H1 (cell line): Measurements from ENCODE around the gene PASK. TPM values are rescaled to one million over a fixed set of nuclear protein-coding genes. Genes with fewer than 3 reads are reported as not detected.

Source experiments
- CTCF ChIA-PET: fragments of 300-600 bp; sonication (Branson Sonifier 250); formaldehyde crosslinking; loops from one replicate; lab custom pipeline; 2021; ENCODE audit not compliant: partially characterized antibody; lab: Charles Lee
- POLR2A ChIA-PET: fragments of 300-600 bp; sonication (Branson Sonifier 250); formaldehyde crosslinking; loops from one replicate; lab custom pipeline; 2021; ENCODE audit warnings: inconsistent platforms; ENCODE audit not compliant: partially characterized antibody; lab: Charles Lee
- DNase-seq, 2 experiments: peaks; one replicate each; pipeline versions ENCODE4 v3.0.0 to v3.0.0-alpha.2; 2010 to 2022; ENCODE audit warnings: low spot score in 2 of 2, low read depth in 1 of 2, mixed read lengths in 1 of 2
- FAIRE-seq: peaks from 2 replicates; lab custom pipeline; 2011; peaks lifted over from hg19 to GRCh38; lab: Jason Lieb, UNC
- H2AFZ ChIP-seq: 2 replicates; pipeline ENCODE4 v1.8.1; 2012; ENCODE audit warnings: low read length, inconsistent platforms
- H2AK5ac ChIP-seq: 2 replicates; pipeline ENCODE4 v1.6.1; 2013; ENCODE audit warnings: low read depth, low read length
- H2BK120ac ChIP-seq: replicated peaks from 2 replicates; pipeline ENCODE3; 2013; ENCODE audit warnings: low read depth, low read length, inconsistent platforms
- H2BK12ac ChIP-seq: 2 replicates; pipeline ENCODE4 v1.6.1; 2013; ENCODE audit warnings: low read depth, low read length
- H2BK15ac ChIP-seq: 2 replicates; pipeline ENCODE4 v1.6.1; 2013; ENCODE audit warnings: low read length
- H2BK20ac ChIP-seq: 2 replicates; pipeline ENCODE4 v1.6.1; 2013; ENCODE audit warnings: low read length
- H2BK5ac ChIP-seq: 2 replicates; pipeline ENCODE4 v1.6.1; 2013; ENCODE audit warnings: low read depth, low read length
- H3K14ac ChIP-seq: 2 replicates; pipeline ENCODE4 v1.6.1; 2013; ENCODE audit warnings: inconsistent platforms; ENCODE audit not compliant: insufficient read length
- H3K18ac ChIP-seq: 2 replicates; pipeline ENCODE4 v1.6.1; 2013; ENCODE audit warnings: low read length; ENCODE audit errors: extremely low read depth
- H3K23ac ChIP-seq: 2 replicates; pipeline ENCODE4 v1.6.1; 2013; ENCODE audit warnings: inconsistent platforms; ENCODE audit not compliant: insufficient read length
- H3K23me2 ChIP-seq: 2 replicates; pipeline ENCODE4 v1.6.1; 2013; ENCODE audit warnings: low read depth, low read length
- H3K27ac ChIP-seq: 2 replicates; pipeline ENCODE4 v1.6.1; 2011; ENCODE audit warnings: low read depth, low read length, inconsistent platforms
- H3K27me3 ChIP-seq, 4 experiments: replicated peaks in 1 of 4; 1 replicate in 1 of 4; 2 replicates in 3 of 4; pipeline versions ENCODE4 v1.6.1 to v1.8.1; 2011 to 2013; ENCODE audit warnings: low read length in 3 of 4, mild to moderate bottlenecking in 3 of 4, inconsistent platforms in 2 of 4, mixed read lengths in 2 of 4, moderate library complexity in 1 of 4; ENCODE audit not compliant: control insufficient read depth in 3 of 4, insufficient read depth in 3 of 4; ENCODE audit errors: extremely low read depth in 1 of 4
- H3K36me3 ChIP-seq, 4 experiments: 2 replicates each; pipeline versions ENCODE4 v1.6.1 to v1.8.1; 2011 to 2013; ENCODE audit warnings: mild to moderate bottlenecking in 4 of 4, low read length in 3 of 4, moderate library complexity in 2 of 4, control low read depth in 1 of 4, inconsistent platforms in 1 of 4; ENCODE audit not compliant: insufficient read depth in 4 of 4, control insufficient read depth in 2 of 4
- H3K4ac ChIP-seq: replicated peaks from 2 replicates; pipeline ENCODE3; 2013; ENCODE audit warnings: low read length, low read depth, mixed read lengths, inconsistent platforms; ENCODE audit not compliant: insufficient read length
- H3K4me1 ChIP-seq, 4 experiments: replicated peaks in 1 of 4; 1 replicate in 1 of 4; 2 replicates in 3 of 4; pipeline versions ENCODE4 v1.6.1 to v1.8.1; 2011 to 2013; ENCODE audit warnings: low read length in 3 of 4, inconsistent platforms in 2 of 4, mixed read lengths in 1 of 4; ENCODE audit not compliant: insufficient read depth in 4 of 4, control insufficient read depth in 3 of 4
- H3K4me2 ChIP-seq, 2 experiments: 2 replicates each; pipeline versions ENCODE4 v1.6.1 to v1.8.1; 2011 to 2013; ENCODE audit warnings: low read depth in 2 of 2, low read length in 2 of 2, control low read depth in 1 of 2, inconsistent platforms in 1 of 2, mild to moderate bottlenecking in 1 of 2; ENCODE audit not compliant: insufficient read depth in 1 of 2
- H3K4me3 ChIP-seq, 4 experiments: fragments of 200-600, 300-600 bp in 1 of 4; sonication (generic), shearing (Covaris generic), sonication (Bioruptor Twin) in 1 of 4; 2 replicates each; pipeline versions ENCODE4 v1.5.1 to v1.8.1; 2011 to 2016; ENCODE audit warnings: low read length in 4 of 4, low read depth in 3 of 4, control low read depth in 2 of 4, inconsistent platforms in 2 of 4, mild to moderate bottlenecking in 2 of 4, mixed read lengths in 1 of 4, moderate library complexity in 1 of 4; ENCODE audit not compliant: insufficient read depth in 2 of 4; ENCODE audit errors: extremely low read depth in 1 of 4
- H3K56ac ChIP-seq: replicated peaks from 2 replicates; pipeline ENCODE3; 2013; ENCODE audit warnings: low read depth, mild to moderate bottlenecking, mixed read lengths, low read length, inconsistent platforms; ENCODE audit not compliant: insufficient read length
- H3K79me1 ChIP-seq: 2 replicates; pipeline ENCODE4 v1.6.1; 2013; ENCODE audit warnings: low read depth, low read length, control low read depth
- H3K79me2 ChIP-seq, 2 experiments: 2 replicates each; pipeline versions ENCODE4 v1.6.1 to v1.8.1; 2012 to 2013; ENCODE audit warnings: low read length in 2 of 2, mild to moderate bottlenecking in 2 of 2, inconsistent platforms in 1 of 2; ENCODE audit not compliant: insufficient read depth in 2 of 2, control insufficient read depth in 1 of 2
- H3K9ac ChIP-seq, 4 experiments: replicated peaks in 1 of 4; 1 replicate in 1 of 4; 2 replicates in 3 of 4; pipeline versions ENCODE4 v1.6.1 to v1.8.1; 2011 to 2013; ENCODE audit warnings: low read depth in 3 of 4, low read length in 3 of 4, control low read depth in 2 of 4, mild to moderate bottlenecking in 2 of 4, moderate library complexity in 2 of 4, inconsistent platforms in 1 of 4; ENCODE audit errors: extremely low read depth in 1 of 4
- H3K9me3 ChIP-seq, 2 experiments: 2 replicates each; pipeline versions ENCODE4 v1.6.1 to v1.8.1; 2012 to 2013; ENCODE audit warnings: mild to moderate bottlenecking in 2 of 2, moderate library complexity in 2 of 2, control low read depth in 1 of 2, inconsistent platforms in 1 of 2, low read depth in 1 of 2, low read length in 1 of 2, mixed read lengths in 1 of 2; ENCODE audit not compliant: insufficient read depth in 2 of 2
- H4K20me1 ChIP-seq, 2 experiments: replicated peaks in 1 of 2; 2 replicates each; pipeline versions ENCODE3 to v1.8.1; 2011 to 2013; ENCODE audit warnings: inconsistent platforms in 2 of 2, low read length in 2 of 2, mild to moderate bottlenecking in 1 of 2; ENCODE audit not compliant: insufficient read depth in 2 of 2, control insufficient read depth in 1 of 2
- H4K5ac ChIP-seq: 2 replicates; pipeline ENCODE4 v1.6.1; 2013; ENCODE audit warnings: low read length, low read depth, mixed read lengths, inconsistent platforms; ENCODE audit not compliant: insufficient read length
- H4K8ac ChIP-seq: 2 replicates; pipeline ENCODE4 v1.8.0; 2013; ENCODE audit warnings: mild to moderate bottlenecking, moderate library complexity, low read length, inconsistent platforms; ENCODE audit not compliant: insufficient read depth; ENCODE audit errors: extremely low read depth
- H4K91ac ChIP-seq: replicated peaks from 2 replicates; pipeline ENCODE3; 2013; ENCODE audit warnings: low read length, mixed read lengths, inconsistent platforms; ENCODE audit not compliant: insufficient read length
- CBX8 ChIP-seq: fragments of 300-800, 300-1000 bp; sonication (generic); IDR thresholded peaks from 2 replicates; pipeline ENCODE4 v1.7.1; 2016; ENCODE audit warnings: low read depth, low read length, borderline replicate concordance
- HDAC6 ChIP-seq: IDR thresholded peaks from one replicate; pipeline ENCODE4 v1.7.1; 2012; ENCODE audit warnings: low read depth, mild to moderate bottlenecking, inconsistent platforms, low read length, moderate library complexity
- POU5F1 ChIP-seq: IDR thresholded peaks from 2 replicates; pipeline ENCODE4 v1.6.1; 2011; ENCODE audit warnings: low read depth, mild to moderate bottlenecking, low read length, moderate library complexity
- SIRT6 ChIP-seq: IDR thresholded peaks from one replicate; pipeline ENCODE4 v1.7.1; 2012; ENCODE audit warnings: low read length, inconsistent platforms
- SP2 ChIP-seq: IDR thresholded peaks from 2 replicates; pipeline ENCODE4 v1.6.1; 2012; ENCODE audit warnings: mild to moderate bottlenecking, low read length, inconsistent platforms
- SUZ12 ChIP-seq: fragments of 200-600 bp; sonication (generic); IDR thresholded peaks from 2 replicates; pipeline ENCODE4 v1.6.1; 2012; ENCODE audit warnings: mild to moderate bottlenecking, inconsistent platforms, low read length, moderate library complexity, mixed read lengths
- TBP ChIP-seq: IDR thresholded peaks from 2 replicates; pipeline ENCODE4 v1.6.1; 2011; ENCODE audit warnings: low read depth, low read length, improper control_type of control experiment
- WGBS, 2 experiments: shearing (Covaris generic) in 1 of 2; methylation state at CpG; one replicate each; pipeline versions ENCODE4 v1.1.6 to v1.1.7; 2013 to 2015; ENCODE audit warnings: low lambda C conversion rate in 2 of 2, mixed read lengths in 2 of 2, inconsistent platforms in 1 of 2, low coverage in 1 of 2, missing lambda C conversion rate in 1 of 2; ENCODE audit not compliant: insufficient replicate concordance in 2 of 2, insufficient coverage in 1 of 2, insufficient read length in 1 of 2; ENCODE audit errors: extremely low coverage in 1 of 2, missing lambda C conversion rate in 1 of 2; 5-methylcytosine and 5-hydroxymethylcytosine counted together
- polyA plus RNA-seq, 7 experiments: library from polyadenylated mRNA; depleted of rRNA in 3 of 7; stranded (reverse) in 5 of 7; unstranded in 2 of 7; fragments of >200 nt in 5 of 7; fragments of 200-250 nt in 2 of 7; gene quantifications; 1 replicate in 5 of 7; 2 replicates in 1 of 7; 4 replicates in 1 of 7; pipeline versions ENCODE4 v1.2.1 to v1.2.3, GENCODE V29; 2011 to 2013; ENCODE audit warnings: missing spikeins in 2 of 7, mixed read lengths in 2 of 7
- total RNA-seq: library from RNA; stranded (reverse); fragmentation: NEBNext Ultra II Directional; extraction: Animal tissue kit (Norgen Biotek cat#: 25700); gene quantifications from 2 replicates; pipeline ENCODE4 v1.2.1, GENCODE V29; 2021
- TF ChIP-seq, protein P1 (sequence below): IDR thresholded peaks from 2 replicates; pipeline ENCODE4 v1.6.1; 2011; ENCODE audit warnings: low read depth, mild to moderate bottlenecking, low read length; ENCODE audit not compliant: insufficient read depth

PASK gene
- total and polyA plus RNA-seq, 2 of the 8 experiments (the other 6 are each of a cell fraction or from before 2014, with no cell fraction given) = 20.5 to 66.1 TPM

DNA sequence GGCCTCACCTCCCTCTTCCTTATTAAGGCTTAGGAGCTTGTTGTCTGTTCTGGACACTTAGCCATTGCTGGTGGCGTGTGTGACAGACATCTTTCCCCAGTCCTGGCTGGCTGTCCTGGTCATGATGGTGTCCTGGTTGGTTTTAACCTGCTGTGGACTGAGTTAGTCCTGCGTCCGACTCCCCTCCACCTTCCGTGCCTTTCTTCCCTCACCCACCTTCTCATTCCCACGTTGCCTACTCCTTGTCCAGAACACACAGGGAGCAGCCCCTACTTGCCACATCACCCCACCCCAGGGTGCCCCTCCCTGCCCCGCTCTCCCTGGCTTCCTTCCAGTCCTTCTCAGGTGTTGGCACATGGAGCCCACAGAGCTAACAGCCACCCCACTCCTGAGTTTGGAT is 48.7 kb upstream of the PASK start:
- no peak overlapping the region for H3K9ac ChIP-seq
- H3K36me3 ChIP-seq = no peaks in the 10 kb centered on the region
- FAIRE-seq = no peak
- no peak overlapping the region for H4K5ac ChIP-seq
- no peaks in the 10 kb centered on the region for H3K23me2 ChIP-seq
- no peak overlapping the region for H3K18ac ChIP-seq
- H2AK5ac ChIP-seq = no peak overlapping the region
- H3K4me1 ChIP-seq = no peaks in the 10 kb centered on the region; a peak in 1 of 7 replicates
- no peak for TF ChIP-seq POU5F1
- TF ChIP-seq, protein P1, sequence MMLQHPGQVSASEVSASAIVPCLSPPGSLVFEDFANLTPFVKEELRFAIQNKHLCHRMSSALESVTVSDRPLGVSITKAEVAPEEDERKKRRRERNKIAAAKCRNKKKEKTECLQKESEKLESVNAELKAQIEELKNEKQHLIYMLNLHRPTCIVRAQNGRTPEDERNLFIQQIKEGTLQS = no peak
- TF ChIP-seq HDAC6 = no peak
- no peak for TF ChIP-seq SIRT6
- TF ChIP-seq SP2 = no peak
- TF ChIP-seq CBX8 = no peak
- no peak for TF ChIP-seq TBP
- no peak for TF ChIP-seq SUZ12
- no peak overlapping the region; the same call in 1 of the 2 replicates for H2BK5ac ChIP-seq
- no peak overlapping the region for H2BK15ac ChIP-seq
- POLR2A ChIA-PET = no interaction called here
- no peak overlapping the region for H3K4ac ChIP-seq
- no peak for DNase-seq
- no peak overlapping the region for H2BK120ac ChIP-seq
- H2AFZ ChIP-seq = no peak overlapping the region
- H4K91ac ChIP-seq = no peak overlapping the region
- H2BK12ac ChIP-seq = no peak overlapping the region
- no peaks in the 10 kb centered on the region for H3K79me2 ChIP-seq
- CTCF ChIA-PET = interaction anchor here (1.0 to 1.7 kb wide), 4 partner anchors 13 to 283 kb away, joined by 3 to 4 read pairs (median 3); no protein-coding TSS in a partner anchor
- H3K27ac ChIP-seq = no peak overlapping the region
- H3K56ac ChIP-seq = no peak overlapping the region
- H2BK20ac ChIP-seq = no peak overlapping the region
- H3K9me3 ChIP-seq = no peaks in the 10 kb centered on the region
- H3K23ac ChIP-seq = no peak overlapping the region
- no peak overlapping the region for H3K4me3 ChIP-seq
- H3K14ac ChIP-seq = no peak overlapping the region
- no peaks in the 10 kb centered on the region for H3K79me1 ChIP-seq
- H3K27me3 ChIP-seq = no peaks in the 10 kb centered on the region; a peak in 1 of 7 replicates
- H4K20me1 ChIP-seq = peaks cover 0 to 3% of the 10 kb centered on the region in 2 experiments
- no peak overlapping the region; the same call in 1 of the 2 replicates for H4K8ac ChIP-seq
- 81% methylated on average over 5 of the region's 6 CpGs; no CpG with 5 or more reads in 1 of the 2 experiments for WGBS, 2 experiments
- no peak overlapping the region for H3K4me2 ChIP-seq
